H4 (cell line): ENCODE data around the gene NAIP. TPM values are rescaled to one million over a fixed set of nuclear protein-coding genes. Genes with fewer than 3 reads are reported as not detected.
"Not testable (repeated sequence)": the region's sequence is repeated elsewhere in the genome, so short reads cannot be mapped to it uniquely, and the experiment has no call there.

Source experiments
- DNase-seq: peaks from one replicate; pipeline ENCODE4 v3.0.0-alpha.2; 2015; ENCODE audit warnings: low spot score
- total RNA-seq: library from RNA; depleted of rRNA; stranded (reverse); fragments of >200 nt; shearing (Covaris generic); gene quantifications from 2 replicates; pipeline ENCODE4 v1.2.3, GENCODE V29; 2014; rRNA removed

The NAIP gene, protein sequence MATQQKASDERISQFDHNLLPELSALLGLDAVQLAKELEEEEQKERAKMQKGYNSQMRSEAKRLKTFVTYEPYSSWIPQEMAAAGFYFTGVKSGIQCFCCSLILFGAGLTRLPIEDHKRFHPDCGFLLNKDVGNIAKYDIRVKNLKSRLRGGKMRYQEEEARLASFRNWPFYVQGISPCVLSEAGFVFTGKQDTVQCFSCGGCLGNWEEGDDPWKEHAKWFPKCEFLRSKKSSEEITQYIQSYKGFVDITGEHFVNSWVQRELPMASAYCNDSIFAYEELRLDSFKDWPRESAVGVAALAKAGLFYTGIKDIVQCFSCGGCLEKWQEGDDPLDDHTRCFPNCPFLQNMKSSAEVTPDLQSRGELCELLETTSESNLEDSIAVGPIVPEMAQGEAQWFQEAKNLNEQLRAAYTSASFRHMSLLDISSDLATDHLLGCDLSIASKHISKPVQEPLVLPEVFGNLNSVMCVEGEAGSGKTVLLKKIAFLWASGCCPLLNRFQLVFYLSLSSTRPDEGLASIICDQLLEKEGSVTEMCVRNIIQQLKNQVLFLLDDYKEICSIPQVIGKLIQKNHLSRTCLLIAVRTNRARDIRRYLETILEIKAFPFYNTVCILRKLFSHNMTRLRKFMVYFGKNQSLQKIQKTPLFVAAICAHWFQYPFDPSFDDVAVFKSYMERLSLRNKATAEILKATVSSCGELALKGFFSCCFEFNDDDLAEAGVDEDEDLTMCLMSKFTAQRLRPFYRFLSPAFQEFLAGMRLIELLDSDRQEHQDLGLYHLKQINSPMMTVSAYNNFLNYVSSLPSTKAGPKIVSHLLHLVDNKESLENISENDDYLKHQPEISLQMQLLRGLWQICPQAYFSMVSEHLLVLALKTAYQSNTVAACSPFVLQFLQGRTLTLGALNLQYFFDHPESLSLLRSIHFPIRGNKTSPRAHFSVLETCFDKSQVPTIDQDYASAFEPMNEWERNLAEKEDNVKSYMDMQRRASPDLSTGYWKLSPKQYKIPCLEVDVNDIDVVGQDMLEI (N-terminal part only)
- total RNA-seq, result 0.49 and 0.60 TPM in 2 replicates

DNA sequence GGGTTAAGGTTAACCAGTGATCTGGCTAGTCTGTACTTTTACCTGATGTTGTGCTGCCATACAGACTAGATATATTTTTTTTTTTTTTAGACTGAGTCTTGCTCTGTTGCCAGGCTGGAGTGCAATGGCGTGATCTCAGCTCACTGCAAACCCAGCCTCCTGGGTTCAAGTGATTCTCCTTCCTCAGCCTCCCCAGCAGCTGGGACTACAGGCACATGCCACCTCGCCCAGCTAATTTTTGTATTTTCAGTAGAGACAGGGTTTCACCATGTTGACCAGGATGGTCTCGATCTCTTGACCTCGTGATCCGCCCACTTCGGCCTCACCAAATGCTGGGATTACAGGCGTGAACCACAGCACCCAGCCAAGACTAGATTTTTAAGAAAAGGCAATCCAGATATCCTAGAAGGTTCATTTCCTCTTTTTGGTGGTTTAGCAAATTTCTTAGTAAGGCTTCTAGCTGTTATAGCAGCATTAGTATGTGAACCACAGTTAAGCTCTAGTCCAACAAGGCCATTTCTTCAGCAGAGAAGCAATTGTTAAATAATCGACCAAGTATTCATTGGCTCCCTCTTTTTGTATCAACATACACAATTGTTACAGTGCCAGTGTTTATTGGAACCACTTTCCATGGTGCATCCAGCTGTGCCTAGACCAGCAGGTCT, at the start of gene NAIP:
Gene NAIP, minus strand, starts transcription at position 51 of the 665 bp plus-strand sequence. CDS start 12,424 bp downstream, outside the sequence.
- not testable (repeated sequence) for DNase-seq

DNA sequence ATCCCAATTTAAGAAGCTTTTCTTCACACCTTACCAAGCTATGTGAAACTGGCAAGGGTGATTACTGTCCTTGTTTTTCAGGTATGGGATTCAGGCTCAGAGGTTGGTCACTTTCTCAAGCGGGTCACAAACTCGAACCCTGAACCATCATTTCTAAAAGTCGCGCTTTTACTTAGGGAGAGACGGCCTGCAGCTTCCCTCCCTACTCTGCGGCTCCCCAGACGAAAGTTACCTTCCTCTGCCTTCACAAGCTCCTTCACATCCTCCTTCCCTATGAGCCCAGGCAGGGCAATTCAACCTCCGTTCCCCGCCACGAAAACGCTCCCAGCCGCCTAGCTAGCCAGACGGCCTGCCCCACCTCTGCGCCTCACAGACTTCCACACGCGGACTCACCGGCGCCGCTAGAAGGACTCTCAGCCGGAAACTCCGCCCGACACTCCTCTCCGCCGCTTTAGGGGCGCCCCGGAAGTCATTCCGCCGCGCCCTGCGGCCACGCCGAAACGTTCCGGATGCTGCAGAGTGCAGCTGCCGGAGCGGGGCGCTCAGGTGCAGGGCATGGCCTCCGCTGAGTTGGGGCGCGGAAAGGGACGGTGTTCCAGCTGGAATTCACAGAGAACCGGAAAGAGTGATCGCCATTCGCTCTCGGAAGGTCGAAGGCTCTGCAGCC, 42.3 kb upstream of the NAIP start, which contains the start of gene GTF2H2:
Gene GTF2H2, minus strand, starts transcription at position 415 of the 667 bp plus-strand sequence. CDS start 4,913 bp downstream, outside the sequence.
- not testable (repeated sequence) for DNase-seq

DNA sequence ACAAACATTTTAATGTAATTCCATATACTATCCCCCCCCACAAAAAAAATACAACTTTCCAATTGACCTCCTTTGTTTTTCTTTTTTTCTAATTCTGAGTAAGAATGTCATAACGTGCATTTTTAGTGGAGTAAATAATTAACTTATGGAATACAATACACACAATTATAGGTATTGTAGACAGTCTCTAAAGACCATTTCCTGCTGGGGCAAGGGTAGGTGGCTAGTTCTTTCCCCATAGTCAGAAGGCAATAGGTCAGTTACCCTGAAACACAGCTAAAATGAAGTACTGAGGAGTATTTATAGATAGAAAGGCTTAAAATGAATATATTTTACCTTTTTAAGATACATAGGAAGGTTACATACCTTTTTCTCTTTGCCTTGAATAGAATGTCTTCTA, 36.2 kb upstream of the NAIP start:
- DNase-seq, result not testable (repeated sequence)

DNA sequence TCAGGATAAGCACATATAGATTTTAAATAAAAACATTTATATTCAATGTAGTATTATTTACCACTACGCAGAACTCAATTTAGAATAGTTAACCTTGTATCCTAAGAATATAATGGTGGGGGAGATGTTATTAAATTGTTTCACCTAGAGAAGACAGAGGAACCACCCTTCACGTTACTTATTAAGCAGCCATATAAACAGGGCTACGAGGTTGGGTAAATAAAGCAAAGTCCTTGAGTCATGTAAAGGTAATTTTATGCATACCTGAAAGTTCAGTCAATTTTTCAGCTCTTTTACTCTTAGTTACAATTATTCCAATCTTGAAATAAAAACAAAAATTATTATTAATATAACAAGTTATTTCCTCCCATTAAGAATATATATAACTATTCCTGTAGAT, 34.3 kb upstream of the NAIP start:
- DNase-seq, result not testable (repeated sequence)

- DNase-seq, result not testable (repeated sequence)
Observed at GRCh38 chr5:71044808-71045207, 19.7 kb upstream of the NAIP start.

DNA sequence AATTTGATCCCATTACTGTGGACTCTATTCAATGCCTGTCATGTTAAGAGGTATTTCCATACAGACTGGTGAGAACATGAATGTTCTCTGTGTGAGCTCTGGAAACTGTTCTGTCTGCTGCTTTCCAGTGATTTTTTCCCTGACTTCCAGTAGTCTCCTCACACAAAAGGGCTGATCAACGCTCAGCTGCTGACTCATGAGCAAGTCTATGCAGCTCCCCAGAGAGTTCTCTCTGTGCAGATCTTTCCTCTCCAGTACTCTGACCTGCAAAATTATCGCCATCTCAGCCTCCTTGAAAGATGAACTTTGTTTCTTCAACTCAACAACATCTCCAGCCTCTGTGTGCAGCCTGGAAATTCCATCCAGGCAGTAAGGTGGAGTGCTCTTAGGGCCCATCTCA, 19.0 kb upstream of the NAIP start:
- not testable (repeated sequence) for DNase-seq

DNA sequence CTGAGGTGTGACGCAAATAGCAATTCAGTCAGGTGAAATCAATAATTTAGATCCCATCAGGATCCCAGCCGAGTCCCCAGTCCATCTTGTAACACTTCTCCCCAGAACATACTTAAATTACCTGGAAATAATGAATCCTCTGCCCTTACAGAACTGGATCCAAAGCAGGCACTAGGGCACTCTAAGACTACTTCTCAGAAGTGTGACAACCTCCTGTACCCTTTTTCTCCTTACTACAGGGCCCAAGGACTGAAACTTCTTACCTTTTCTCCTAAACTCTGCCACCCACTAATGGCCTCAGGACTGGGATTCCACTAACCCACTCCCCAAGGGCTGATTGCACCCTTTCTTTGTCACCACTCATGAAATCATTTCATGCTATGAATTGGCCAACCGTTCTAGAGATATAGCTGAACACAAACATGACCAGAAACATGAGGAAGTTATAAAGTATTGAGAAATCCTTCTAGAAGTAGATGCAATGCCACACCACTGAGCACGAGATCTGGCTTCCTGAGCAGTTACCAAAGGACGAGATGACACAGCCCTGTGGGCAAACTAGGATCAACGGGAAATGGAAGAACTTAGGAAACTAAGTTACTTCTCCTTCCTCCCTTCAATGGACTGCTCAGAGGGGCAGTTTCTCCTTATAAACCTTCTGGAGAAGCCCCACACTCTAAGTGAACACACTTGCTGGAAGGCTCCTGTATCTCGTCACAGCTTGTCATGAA, 6.1 kb upstream of the NAIP start:
- DNase-seq, result not testable (repeated sequence)

- DNase-seq, result not testable (repeated sequence)
Observed at GRCh38 chr5:71020643-71021042, 4.5 kb downstream of the NAIP start.

DNA sequence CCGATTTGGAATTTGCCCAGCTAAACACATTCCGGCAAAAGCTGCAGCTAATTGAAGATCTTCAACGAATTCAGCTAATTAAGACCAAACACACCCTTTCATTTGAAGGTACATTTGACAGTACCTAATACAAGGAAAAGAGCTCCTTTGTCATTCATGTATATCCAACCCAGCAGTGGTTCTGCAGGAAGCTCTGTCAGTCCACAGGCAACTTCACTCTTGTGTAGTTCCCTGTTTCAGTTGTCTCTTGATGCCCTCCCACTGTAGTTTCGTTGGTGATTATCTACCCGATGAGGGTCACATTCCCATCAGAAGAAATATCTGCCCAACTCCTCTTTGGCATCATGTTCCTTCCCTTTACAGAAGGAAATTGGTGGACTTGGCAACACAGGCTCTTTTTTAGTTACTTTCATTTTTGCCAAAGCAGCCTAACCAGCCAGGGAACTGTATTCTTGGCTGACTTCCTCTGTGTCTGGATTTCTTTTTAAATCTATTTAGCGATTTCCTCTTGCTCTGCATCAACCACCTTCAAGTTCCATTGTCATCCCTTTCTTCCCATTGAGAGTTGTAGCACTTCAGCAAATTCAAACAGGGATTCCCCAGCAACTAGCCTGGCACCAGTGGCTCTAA, 6.6 kb downstream of the NAIP start:
- not testable (repeated sequence) for DNase-seq

GRCh38 chr5:71014176-71014575, 11.0 kb downstream of the NAIP start:
- peak; percentile 1 for DNase-seq

DNA sequence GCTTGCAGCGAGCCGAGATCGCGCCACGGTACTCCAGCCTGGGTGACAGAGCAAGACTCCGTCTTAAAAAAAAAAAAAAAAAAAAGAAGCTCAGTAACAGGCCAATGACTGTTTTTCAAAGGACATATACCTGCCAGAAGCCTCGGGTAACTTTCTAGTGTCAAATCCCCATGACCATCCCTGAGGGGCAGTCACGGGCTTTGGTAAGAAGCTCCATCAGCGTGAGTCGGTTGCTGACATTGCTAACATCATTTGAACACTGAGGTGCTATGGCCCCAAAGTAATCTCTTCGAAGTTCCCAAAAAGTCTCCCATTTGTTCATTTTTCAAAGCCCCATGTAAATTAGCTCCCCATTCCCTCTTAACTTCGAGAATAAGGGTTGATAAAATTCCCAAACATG, 11.6 kb downstream of the NAIP start:
- peak; percentile 1 for DNase-seq

DNA sequence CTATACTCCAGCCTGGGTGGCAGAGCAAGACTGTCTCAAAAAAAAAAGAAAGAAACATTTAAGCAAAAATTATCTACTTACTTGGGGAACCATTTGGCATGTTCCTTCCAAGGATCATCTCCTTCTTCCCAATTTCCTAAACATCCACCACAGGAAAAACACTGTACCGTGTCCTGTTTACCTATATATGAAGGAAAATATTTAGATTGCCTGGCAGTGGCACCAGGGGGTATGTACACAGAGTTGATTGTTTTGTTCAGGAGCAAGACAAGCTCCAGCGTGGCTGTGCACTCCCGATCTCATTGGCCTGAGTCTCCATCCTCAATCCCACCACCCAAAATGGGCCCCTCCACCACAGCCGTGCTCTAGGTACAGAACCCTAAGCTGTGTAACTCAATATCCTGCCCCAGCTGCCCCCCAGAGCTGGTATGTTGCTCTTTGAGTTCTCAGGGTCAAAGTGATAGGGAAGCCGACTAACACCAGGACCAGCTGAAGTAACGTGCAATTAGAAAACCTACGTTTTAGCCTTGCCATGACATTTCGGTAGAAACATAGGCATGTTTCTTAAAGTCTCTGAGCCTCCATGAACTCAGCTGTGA, 13.8 kb downstream of the NAIP start:
- DNase-seq, result peak; percentile 0

- DNase-seq, result not testable (repeated sequence)
Observed at GRCh38 chr5:71006983-71007382, 18.2 kb downstream of the NAIP start.

GRCh38 chr5:70984882-70985281, 40.3 kb downstream of the NAIP start:
- DNase-seq, result not testable (repeated sequence)

DNA sequence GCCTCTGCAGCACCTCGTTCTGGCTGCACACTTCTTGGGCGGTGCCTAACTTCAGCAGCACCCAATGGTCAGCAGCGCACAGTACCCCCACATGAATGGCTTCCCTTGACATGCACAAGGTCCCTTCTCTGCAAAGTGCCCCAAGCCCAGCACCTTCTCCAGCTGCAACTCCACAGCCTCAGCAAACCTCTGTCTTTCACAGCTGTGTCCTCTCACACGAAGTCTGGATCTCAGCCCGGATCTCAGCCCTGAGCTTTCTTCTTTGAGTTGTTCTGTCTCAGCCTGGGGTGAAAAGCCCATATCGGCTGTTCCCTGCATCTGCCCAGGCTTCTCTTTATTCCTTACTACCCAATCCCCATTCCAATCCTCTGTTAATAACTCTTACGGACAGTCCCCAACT, 57.9 kb downstream of the NAIP start:
- not testable (repeated sequence) for DNase-seq

GRCh38 chr5:70964531-70964930, 60.6 kb downstream of the NAIP start:
- not testable (repeated sequence) for DNase-seq

- DNase-seq, result not testable (repeated sequence)
Observed at GRCh38 chr5:70953068-70953467, 72.1 kb downstream of the NAIP start.

- DNase-seq, result not testable (repeated sequence)
Observed at GRCh38 chr5:70932560-70932959, 92.6 kb downstream of the NAIP start.

GRCh38 chr5:70931709-70932368, 93.3 kb downstream of the NAIP start:
- DNase-seq, result not testable (repeated sequence)
